ENCODE measurements around the gene CARMIL1. TPM values are rescaled to one million over a fixed set of nuclear protein-coding genes. Genes with fewer than 3 reads are reported as not detected.

Gene CARMIL1
- total RNA-seq, 1 donor from 2014 or later = 8.4 TPM

- Histone ChIP-seq H3K9me3 (replicated peaks) (no peaks in the 10 kb centered on the region), H3K27me3 (ENCODE audit: low read depth) (peaks cover 4% of the 10 kb centered on the region), H3K4me3 (no peak overlapping the region), H3K27ac (replicated peaks) (no peak overlapping the region), H3K36me3 (no peaks in the 10 kb centered on the region), H3K4me1 (peaks cover 53% of the 10 kb centered on the region)
- intact Hi-C loops (cut with micrococcal nuclease) = no loop called here
- no peak for TF ChIP-seq CTCF (IDR thresholded peaks at IDR 0.05; ENCODE audit: borderline replicate concordance)
- no peak for DNase-seq
These were observed 50.1 kb downstream of the CARMIL1 start for GRCh38 chr6:25329161-25329817.

GRCh38 chr6:25329982-25330381 is 50.8 kb downstream of the CARMIL1 start:
- Histone ChIP-seq H3K36me3 (no peaks in the 10 kb centered on the region), H3K27me3 (ENCODE audit: low read depth) (peaks cover 4% of the 10 kb centered on the region), H3K4me3 (no peak overlapping the region), H3K9me3 (replicated peaks) (no peaks in the 10 kb centered on the region), H3K27ac (replicated peaks) (no peak overlapping the region), H3K4me1 (peaks cover 53% of the 10 kb centered on the region)
- DNase-seq = no peak
- no peak for TF ChIP-seq CTCF (IDR thresholded peaks at IDR 0.05; ENCODE audit: borderline replicate concordance)
- intact Hi-C loops (cut with micrococcal nuclease) = no loop called here

GRCh38 chr6:25330796-25331685 is 51.9 kb downstream of the CARMIL1 start:
- intact Hi-C loops (cut with micrococcal nuclease) = no loop called here
- no peak for TF ChIP-seq CTCF (IDR thresholded peaks at IDR 0.05; ENCODE audit: borderline replicate concordance)
- Histone ChIP-seq H3K36me3 (no peaks in the 10 kb centered on the region), H3K4me3 (no peak overlapping the region), H3K4me1 (peaks cover 53% of the 10 kb centered on the region), H3K27me3 (ENCODE audit: low read depth) (peaks cover 4% of the 10 kb centered on the region), H3K27ac (replicated peaks) (peak overlapping the region; percentile 6), H3K9me3 (replicated peaks) (no peaks in the 10 kb centered on the region)
- no peak for DNase-seq

GRCh38 chr6:25332165-25332564 is 53.0 kb downstream of the CARMIL1 start:
- intact Hi-C loops (cut with micrococcal nuclease) = no loop called here
- Histone ChIP-seq H3K27me3 (ENCODE audit: low read depth) (peaks cover 4% of the 10 kb centered on the region), H3K9me3 (replicated peaks) (no peaks in the 10 kb centered on the region), H3K27ac (replicated peaks) (no peak overlapping the region), H3K36me3 (no peaks in the 10 kb centered on the region), H3K4me3 (no peak overlapping the region), H3K4me1 (peaks cover 45% of the 10 kb centered on the region)
- no peak for DNase-seq
- TF ChIP-seq CTCF (IDR thresholded peaks at IDR 0.05; ENCODE audit: borderline replicate concordance) = no peak

GRCh38 chr6:25332655-25333071 is 53.5 kb downstream of the CARMIL1 start:
- no peak for TF ChIP-seq CTCF (IDR thresholded peaks at IDR 0.05; ENCODE audit: borderline replicate concordance)
- Histone ChIP-seq H3K27me3 (ENCODE audit: low read depth) (peaks cover 4% of the 10 kb centered on the region), H3K4me1 (peaks cover 40% of the 10 kb centered on the region), H3K9me3 (replicated peaks) (no peaks in the 10 kb centered on the region), H3K4me3 (no peak overlapping the region), H3K36me3 (no peaks in the 10 kb centered on the region), H3K27ac (replicated peaks) (peak overlapping the region; percentile 15)
- intact Hi-C loops (cut with micrococcal nuclease) = no loop called here
- no peak for DNase-seq

All from left ventricle myocardium inferior (tissue), 1 donor.